Measurements from ENCODE around the gene PGPEP1. TPM values are rescaled to one million over a fixed set of nuclear protein-coding genes. Genes with fewer than 3 reads are reported as not detected.

PGPEP1 gene, protein sequence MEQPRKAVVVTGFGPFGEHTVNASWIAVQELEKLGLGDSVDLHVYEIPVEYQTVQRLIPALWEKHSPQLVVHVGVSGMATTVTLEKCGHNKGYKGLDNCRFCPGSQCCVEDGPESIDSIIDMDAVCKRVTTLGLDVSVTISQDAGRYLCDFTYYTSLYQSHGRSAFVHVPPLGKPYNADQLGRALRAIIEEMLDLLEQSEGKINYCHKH
- polyA plus RNA-seq: 8.4 TPM

DNA sequence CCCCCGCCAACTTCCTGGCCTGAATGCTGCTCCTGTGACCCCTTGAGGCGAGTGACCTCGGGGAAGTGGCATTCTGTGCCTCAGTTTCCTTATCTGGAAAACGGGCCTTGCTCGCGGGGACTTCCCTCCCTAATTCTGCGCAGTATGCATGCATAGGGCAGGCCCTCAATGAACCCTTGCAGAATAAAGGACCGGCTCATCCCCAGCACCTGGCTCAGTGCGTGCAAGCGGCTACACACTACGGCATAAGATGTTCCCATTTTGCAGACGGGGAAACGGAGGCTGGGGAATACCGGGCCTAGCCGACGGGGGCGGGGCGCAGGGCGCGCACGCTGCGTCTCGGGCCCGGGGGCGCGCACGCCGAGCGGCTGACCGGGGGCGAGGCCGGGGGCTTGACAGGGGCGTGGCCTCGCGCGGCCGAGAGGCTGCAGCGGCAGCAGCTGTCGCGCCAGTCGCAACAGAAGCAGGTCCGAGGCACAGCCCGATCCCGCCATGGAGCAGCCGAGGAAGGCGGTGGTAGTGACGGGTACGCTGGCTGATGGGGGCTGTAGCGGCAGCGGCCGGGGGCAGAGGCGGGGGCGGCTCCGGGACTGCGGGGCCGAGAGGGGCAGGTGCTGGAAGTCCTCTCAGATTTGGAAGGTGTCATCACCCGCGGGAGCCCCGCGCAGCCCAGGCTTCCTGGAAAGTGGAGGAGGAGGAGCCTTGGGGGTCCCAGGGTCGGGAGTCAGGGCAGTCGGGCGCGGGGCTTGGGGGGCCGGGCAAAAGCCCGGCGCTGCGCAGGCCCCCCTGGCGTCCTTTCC lies at the start of gene PGPEP1:
PGPEP1 (plus strand) TSS at position 409 of the 800 bp plus-strand sequence; CDS start at position 493, 84 bp downstream.
- Mint-ChIP-seq H3K36me3 (peaks cover 2% of the 10 kb centered on the region), H3K4me3 (peak within 1 kb of the TSS; percentile 88 to 97 (median 94)), H3K27ac (peak within 1 kb of the TSS in 2 of 3 donors; percentile 82 to 86), H3K27me3 (peaks cover 3% of the 10 kb centered on the region), H3K9me3 (no peaks in the 10 kb centered on the region), H3K4me1 (peaks cover 7 to 9% (median 9%) of the 10 kb centered on the region in 3 donors)

DNA sequence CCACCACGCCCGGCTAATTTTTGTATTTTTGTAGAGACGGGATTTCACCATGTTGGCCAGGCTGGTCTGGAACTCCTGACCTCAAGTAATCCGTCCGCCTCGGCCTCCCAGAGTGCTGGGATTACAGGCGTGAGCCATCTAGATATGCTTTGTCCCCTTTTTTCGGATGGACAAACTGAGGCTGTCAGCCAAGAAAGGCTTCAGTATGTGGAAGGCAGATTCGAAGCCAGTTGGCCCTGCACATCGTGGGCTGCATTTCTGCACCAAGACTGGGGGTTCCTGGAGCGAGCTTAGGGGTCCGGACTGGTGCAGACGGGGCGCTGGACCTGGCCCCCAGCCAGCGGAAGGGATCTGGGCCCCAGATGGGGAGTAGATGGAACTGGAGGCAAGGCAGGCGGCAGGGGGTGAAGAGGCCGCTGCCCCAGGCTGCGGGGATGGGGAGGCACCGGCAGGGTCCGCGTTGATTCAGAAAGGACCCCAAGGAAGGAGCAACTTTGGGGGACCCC lies 49.3 kb upstream of the PGPEP1 start:
- Mint-ChIP-seq H3K27me3 (no peaks in the 10 kb centered on the region), H3K4me3 (peak overlapping the region; percentile 81 to 99 (median 94)), H3K4me1 (peaks cover 18 to 29% (median 24%) of the 10 kb centered on the region in 3 donors), H3K9me3 (peaks cover 0 to 2% (median 2%) of the 10 kb centered on the region in 3 donors), H3K36me3 (no peaks in the 10 kb centered on the region), H3K27ac (peak overlapping the region; percentile 92 to 96 (median 94))

DNA sequence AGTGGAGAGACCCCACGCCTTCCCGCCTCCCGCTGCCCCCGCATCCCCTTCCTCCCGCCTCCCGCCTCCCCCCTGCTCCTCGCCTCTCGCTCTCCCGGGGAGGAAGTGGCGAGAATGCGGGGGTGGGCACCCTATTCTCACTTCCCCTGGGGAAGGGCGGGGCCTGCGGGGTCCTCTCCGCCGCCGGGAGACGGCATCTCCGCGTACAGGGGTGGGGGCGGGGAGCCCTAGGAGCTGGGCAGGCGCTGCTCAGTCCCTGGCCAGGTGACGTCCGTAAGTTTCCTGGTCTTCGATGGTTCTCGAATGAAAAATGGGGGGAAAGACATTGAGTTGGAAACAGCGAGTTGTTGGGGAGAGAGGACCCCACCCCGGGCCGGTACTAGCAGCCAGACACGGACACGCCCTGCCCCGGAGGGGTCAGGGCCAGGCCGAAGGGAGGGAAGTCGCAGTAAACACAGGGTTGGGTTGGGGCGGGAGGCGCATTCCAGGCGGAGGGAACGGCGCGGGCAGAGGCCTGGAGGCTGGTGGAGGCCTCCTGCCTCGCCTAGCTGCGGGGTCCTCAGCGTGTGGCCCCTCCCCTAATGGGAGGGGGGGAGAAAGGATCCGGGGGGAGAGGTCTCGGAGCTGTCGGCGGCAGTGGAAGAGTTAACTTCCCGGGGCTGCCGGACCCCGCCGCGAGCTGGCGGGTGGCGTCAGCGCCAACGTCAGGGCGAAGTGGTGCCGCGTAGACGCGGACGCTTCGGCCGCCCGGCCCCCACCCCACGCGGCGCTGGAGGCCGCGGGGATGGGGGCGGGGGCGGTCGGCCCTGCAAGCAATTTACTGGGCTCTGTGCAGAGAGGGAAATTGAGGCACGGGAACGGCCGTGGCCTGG lies 48.6 kb upstream of the PGPEP1 start:
- no peaks in the 10 kb centered on the region for H3K36me3 Mint-ChIP-seq
- H3K9me3 Mint-ChIP-seq: peaks cover 0 to 2% (median 2%) of the 10 kb centered on the region in 3 donors
- H3K4me1 Mint-ChIP-seq: peaks cover 15 to 25% (median 24%) of the 10 kb centered on the region in 3 donors
- H3K4me3 Mint-ChIP-seq: peak overlapping the region; percentile 81 to 99 (median 94)
- peak overlapping the region; percentile 92 to 99 (median 94) for H3K27ac Mint-ChIP-seq
- no peaks in the 10 kb centered on the region for H3K27me3 Mint-ChIP-seq

DNA sequence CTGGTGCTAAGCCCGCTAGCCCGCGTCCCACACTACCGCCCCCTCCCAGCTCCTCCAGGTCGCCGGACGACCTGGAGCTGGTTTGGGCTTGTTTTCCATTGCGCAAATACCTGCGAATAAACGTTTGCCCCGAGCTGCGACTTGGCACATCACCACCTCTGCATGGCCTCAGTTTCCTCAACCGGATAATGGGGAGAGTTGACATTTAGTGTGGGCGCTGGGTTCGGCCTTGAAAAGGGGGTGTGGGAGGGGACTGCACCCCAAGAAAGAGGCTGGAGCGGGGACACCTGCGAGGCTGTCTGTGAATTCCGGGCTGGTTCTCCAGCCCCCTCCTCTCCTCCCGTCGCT lies 48.0 kb upstream of the PGPEP1 start:
- Mint-ChIP-seq H3K27ac (peak overlapping the region; percentile 92 to 99 (median 94)), H3K4me3 (peak overlapping the region; percentile 81 to 99 (median 94)), H3K4me1 (peaks cover 15 to 25% (median 24%) of the 10 kb centered on the region in 3 donors), H3K9me3 (peaks cover 0 to 2% (median 2%) of the 10 kb centered on the region in 3 donors), H3K27me3 (no peaks in the 10 kb centered on the region), H3K36me3 (no peaks in the 10 kb centered on the region)

DNA sequence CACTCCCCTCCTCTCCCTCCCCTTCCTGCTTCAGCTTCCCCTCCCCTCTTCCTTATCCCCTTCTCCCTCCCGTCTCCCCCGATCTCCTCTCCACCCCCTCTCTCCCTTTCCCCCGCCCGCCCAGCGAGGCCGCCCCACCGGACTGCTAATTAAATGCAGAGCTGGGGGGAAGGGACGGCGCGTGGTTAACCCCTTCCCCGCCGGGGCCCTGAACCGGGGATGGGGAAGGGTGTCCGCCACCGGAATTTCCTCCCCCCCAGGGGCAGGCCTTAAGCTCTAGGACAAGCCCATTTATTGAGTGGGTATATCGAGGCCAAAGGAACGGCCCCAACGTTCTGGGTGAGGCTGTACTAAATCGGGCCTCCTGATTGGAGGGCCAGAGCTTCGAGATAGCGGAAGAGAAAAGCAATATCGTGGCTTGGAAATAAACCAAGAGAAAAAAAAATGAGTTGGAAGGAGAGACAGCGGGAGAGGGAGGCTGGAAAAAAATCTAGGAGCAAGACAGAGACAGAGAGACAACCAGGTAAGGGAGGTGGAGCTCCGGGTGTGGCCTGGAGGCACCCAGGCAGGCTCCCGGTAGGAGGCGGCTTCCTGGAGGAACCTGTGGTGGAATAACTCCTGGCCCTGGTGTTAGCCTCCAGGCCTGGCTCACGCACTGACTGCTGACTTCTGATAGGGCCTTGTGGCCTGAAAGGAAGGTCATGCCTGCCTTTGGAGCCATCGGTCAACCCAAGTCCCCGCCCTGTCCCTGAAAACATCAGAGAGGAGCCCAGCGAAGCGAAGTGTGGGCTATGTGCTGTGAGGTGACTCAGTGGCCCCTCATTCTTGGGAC lies 47.4 kb upstream of the PGPEP1 start:
- Mint-ChIP-seq H3K4me1 (peaks cover 15 to 25% (median 24%) of the 10 kb centered on the region in 3 donors), H3K36me3 (no peaks in the 10 kb centered on the region), H3K9me3 (peaks cover 0 to 2% (median 2%) of the 10 kb centered on the region in 3 donors), H3K4me3 (peak overlapping the region; percentile 81 to 99 (median 94)), H3K27me3 (no peaks in the 10 kb centered on the region), H3K27ac (peak overlapping the region; percentile 92 to 99 (median 94))

DNA sequence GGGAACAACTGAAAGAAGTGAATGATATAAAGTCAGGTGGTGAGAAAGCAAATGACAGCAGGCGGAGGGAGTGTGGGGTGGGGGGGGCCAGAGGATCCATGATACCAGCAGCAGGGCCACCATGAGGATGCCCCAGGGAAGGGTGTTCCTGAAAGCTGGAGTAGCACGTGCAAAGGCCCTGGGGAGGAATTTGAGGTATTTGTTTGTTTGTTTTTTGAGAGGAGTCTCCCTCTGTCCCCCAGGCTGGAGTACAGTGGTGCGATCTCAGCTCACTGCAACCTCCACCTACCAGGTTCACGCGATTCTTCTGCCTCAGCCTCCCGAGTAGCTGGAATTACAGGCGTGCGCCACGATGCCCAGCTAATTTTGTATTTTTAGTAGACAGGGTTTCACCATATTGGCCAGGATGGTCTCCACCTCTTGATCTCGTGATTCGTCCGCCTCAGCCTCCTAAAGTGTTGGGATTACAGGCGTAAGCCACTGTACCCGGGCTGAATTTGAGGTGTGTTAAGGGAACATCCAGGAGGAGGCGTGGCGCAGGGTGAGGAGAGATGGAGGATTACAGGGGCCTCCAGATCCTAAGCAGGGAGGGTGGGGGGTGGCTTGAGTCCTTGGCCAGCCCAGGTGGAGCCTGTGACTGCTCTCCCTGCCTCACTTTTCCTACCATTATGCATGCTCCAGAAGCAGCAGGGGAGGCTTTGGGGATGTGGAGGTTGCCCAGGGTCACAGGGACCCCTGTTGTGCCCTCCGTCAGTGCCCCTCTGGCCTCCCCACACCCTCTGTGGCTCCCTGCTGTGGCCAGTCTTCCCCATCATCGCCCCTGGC lies 46.5 kb upstream of the PGPEP1 start:
- no peaks in the 10 kb centered on the region for H3K36me3 Mint-ChIP-seq
- H3K9me3 Mint-ChIP-seq: peaks cover 0 to 2% (median 2%) of the 10 kb centered on the region in 3 donors
- H3K27ac Mint-ChIP-seq: peak overlapping the region; percentile 92 to 94 (median 93)
- H3K27me3 Mint-ChIP-seq: no peaks in the 10 kb centered on the region
- H3K4me1 Mint-ChIP-seq: peaks cover 15 to 25% (median 24%) of the 10 kb centered on the region in 3 donors
- H3K4me3 Mint-ChIP-seq: peak overlapping the region; percentile 77 to 95 (median 82)

DNA sequence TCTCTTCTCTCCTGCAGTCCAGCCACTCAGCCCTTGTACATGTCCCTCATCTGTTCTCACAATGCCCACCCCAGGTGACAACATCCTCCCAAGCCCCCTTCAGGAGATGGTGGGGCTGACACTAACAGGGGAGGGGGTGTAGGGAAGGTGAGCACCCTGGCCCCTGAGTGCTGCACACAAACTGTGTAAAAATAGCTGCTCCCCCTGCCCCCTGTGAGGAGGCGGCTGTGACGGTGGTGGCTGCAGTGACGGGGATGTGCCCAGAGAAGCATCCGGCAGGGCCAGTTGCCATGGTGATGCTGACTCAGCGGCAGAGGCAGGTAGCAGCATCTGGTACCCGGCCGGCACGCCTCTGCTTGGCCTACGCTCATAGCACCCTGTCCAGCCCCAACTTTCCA lies 45.9 kb upstream of the PGPEP1 start:
- Mint-ChIP-seq H3K27me3 (no peaks in the 10 kb centered on the region), H3K36me3 (no peaks in the 10 kb centered on the region), H3K4me3 (peak overlapping the region; percentile 10 to 81 (median 64)), H3K4me1 (peaks cover 15 to 23% (median 23%) of the 10 kb centered on the region in 3 donors), H3K9me3 (peaks cover 0 to 2% (median 2%) of the 10 kb centered on the region in 3 donors), H3K27ac (peak overlapping the region; percentile 81 to 92 (median 86))

DNA sequence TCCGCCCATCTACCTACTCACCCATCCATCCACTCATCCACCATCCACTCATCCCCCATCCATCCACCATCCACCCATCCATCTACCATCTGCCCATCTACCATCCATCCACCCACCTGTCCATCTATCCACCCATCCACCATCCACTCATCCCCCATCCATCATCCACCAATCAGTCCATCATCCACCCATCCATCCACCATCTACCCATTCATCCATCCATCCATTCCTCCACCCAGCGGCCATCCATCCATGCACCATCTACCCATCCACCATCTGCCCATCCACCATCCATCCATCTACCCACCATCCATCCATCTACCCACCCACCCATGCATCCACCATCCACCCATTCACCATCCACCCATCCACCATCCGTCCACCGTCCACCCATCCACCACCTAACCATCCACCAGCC lies 45.4 kb upstream of the PGPEP1 start:
- peaks cover 10 to 19% (median 19%) of the 10 kb centered on the region in 3 donors for H3K4me1 Mint-ChIP-seq
- H3K4me3 Mint-ChIP-seq: no peak overlapping the region

DNA sequence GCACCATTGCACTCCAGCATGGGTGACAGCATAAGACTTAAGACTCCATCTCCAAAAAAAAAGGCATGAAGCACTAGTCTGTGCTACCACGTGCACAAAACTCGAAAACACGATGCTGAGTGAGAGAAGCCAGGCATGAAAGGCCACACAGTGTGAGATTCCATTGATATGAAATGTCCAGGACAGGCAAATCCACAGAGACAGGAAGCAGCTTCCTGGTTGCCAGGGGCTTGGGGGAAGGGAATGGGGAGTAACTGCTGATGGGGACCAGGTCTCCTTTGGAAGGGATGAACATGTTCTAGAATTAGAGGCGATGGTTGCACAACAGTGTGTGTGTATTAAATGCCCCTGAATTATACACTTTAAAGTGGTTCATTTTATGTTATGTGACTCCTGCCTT lies 43.1 kb upstream of the PGPEP1 start:
- no peaks in the 10 kb centered on the region for H3K27me3 Mint-ChIP-seq
- H3K27ac Mint-ChIP-seq: peak overlapping the region in 2 of 3 donors; percentile 65 to 78
- H3K4me3 Mint-ChIP-seq: peak overlapping the region in 1 of 4 donors; percentile 31

More for the DNA sequence above, 45.4 kb upstream of the PGPEP1 start:
- H3K27ac Mint-ChIP-seq: peak overlapping the region in 2 of 3 donors; percentile 81 to 92
- peaks cover 0 to 2% (median 2%) of the 10 kb centered on the region in 3 donors for H3K9me3 Mint-ChIP-seq
- no peaks in the 10 kb centered on the region for H3K36me3 Mint-ChIP-seq
- no peaks in the 10 kb centered on the region for H3K27me3 Mint-ChIP-seq

DNA sequence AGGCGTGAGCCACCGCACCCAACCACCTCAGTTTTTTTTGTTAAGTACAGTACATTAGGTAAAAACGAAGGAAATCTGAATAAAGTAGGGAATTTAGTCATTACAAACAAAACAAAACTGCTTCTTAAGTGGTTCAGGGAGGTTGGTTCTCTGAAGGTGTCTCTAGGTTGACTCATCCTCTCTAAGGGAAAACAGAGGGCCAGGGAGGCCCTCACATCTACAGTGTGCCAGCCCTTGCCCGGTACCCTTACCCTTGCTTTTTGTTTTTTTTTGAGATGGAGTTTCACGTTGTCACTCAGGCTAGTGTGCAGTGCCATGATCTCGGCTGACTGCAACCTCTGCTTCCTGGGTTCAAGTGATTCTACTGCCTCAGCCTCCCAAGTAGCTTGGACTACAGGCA lies 41.8 kb upstream of the PGPEP1 start:
- peak overlapping the region in 1 of 4 donors; percentile 20 for H3K4me3 Mint-ChIP-seq
- peaks cover 3 to 10% (median 9%) of the 10 kb centered on the region in 3 donors for H3K4me1 Mint-ChIP-seq
- no peaks in the 10 kb centered on the region for H3K9me3 Mint-ChIP-seq
- no peaks in the 10 kb centered on the region for H3K27me3 Mint-ChIP-seq
- H3K27ac Mint-ChIP-seq: peak overlapping the region in 1 of 3 donors; percentile 93
- H3K36me3 Mint-ChIP-seq: no peaks in the 10 kb centered on the region

More for the DNA sequence above, 43.1 kb upstream of the PGPEP1 start:
- no peaks in the 10 kb centered on the region for H3K36me3 Mint-ChIP-seq
- H3K4me1 Mint-ChIP-seq: peaks cover 5 to 11% (median 11%) of the 10 kb centered on the region in 3 donors
- no peaks in the 10 kb centered on the region for H3K9me3 Mint-ChIP-seq

DNA sequence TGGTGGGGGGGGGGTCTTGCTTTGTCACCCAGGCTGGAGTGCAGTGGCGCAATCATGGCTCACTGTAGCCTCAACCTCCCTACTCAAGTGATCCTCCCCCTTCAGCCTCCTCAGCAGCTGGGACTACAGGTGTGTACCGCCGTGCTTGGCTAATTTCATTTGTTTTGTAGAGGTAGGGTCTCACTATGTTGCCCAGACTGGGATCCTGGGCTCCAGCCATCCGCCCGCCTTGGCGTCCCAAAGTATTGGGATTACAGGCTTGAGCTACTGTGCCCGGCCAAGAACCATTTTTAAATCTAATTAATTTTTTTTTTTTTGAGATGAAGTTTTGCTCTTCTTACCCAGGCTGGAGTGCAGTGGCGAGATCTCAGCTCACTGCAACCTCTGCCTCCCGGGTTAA lies 40.7 kb upstream of the PGPEP1 start:
- Mint-ChIP-seq H3K9me3 (no peaks in the 10 kb centered on the region), H3K27ac (peak overlapping the region in 1 of 3 donors; percentile 93), H3K4me1 (peaks cover 8 to 10% (median 9%) of the 10 kb centered on the region in 3 donors), H3K36me3 (no peaks in the 10 kb centered on the region), H3K4me3 (no peak overlapping the region), H3K27me3 (no peaks in the 10 kb centered on the region)

DNA sequence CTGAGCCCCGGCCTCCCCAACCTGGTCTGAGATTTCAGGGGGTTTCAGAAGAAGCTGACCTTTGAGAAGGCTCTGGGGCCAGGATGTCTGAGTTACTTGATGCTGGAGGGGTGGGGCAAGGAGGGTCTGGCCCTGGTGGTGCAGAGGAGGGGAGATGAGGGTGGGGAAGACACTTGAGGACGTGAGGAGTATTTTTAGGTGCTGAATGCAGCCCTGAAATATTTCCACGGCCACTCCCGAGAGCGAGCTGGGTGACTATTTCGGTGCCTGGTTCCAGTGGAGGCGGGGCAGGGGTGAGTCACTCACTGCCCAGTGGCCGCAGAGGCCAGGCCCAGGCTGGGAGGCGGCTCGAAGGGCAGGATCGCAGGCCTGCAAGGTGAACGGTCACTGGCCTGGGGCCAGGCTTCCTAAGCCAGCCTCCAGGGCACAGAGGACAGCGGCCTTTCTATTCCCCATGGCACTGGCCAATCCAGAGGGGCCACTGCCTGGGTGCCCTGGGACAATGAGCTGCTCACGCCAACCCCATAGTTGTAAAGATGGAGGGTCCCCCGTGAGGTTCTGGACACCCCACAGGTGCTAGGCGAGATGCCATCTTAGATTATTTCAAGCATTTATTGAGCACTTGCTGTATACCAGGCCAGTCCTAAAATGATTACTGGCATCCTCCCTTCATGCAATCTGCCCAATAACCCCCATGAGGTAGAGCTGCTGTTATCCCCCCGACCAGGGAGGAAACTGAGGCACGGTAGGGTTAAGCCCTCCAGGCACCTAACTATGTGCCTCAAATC lies 39.3 kb upstream of the PGPEP1 start:
- H3K4me3 Mint-ChIP-seq: peak overlapping the region in 2 of 4 donors; percentile 37 to 73
- peaks cover 14 to 25% (median 15%) of the 10 kb centered on the region in 3 donors for H3K4me1 Mint-ChIP-seq
- no peaks in the 10 kb centered on the region for H3K9me3 Mint-ChIP-seq
- H3K27me3 Mint-ChIP-seq: no peaks in the 10 kb centered on the region
- H3K36me3 Mint-ChIP-seq: no peaks in the 10 kb centered on the region
- H3K27ac Mint-ChIP-seq: peak overlapping the region in 1 of 3 donors; percentile 53
